ENCODE data around the gene ZNF432.

ZNF432 gene

DNA sequence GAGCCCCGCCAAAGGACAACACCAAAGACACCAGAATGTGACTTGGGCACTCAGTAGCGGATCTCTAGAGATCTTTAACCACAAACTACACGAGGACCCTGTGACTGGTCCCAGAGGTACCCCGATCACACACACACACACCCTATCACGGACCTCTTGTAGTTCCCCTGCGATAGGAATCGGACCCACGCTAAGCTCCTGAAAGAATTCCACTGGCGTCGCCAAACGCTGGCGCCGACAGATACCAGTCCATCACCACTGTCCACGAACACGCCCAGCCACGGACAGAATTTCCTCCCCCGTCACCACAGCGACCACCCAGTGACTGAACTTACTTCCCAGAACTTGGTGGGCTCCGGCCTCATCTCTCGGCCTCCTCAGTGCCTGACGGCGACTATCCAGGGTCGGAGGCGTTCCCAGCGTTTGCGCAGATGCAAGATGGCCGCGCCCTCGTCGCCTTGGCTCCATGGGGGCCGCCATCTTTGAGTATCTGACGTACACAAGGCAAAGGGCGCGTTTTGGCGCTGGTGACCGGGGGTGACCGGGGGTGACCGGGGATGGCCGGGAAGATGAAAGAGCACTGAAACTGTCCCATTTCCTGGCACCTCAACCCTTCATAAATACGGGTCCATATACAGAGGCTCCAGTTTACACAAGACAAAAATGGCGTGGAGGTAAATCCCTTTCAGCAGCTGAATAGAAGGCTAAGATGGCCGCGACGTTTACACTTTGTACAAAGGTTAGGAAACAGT, 40.7 kb downstream of the ZNF432 start, which contains the start of gene ZNF615:
ZNF615 (minus strand) TSS at position 406 of the 752 bp plus-strand sequence. CDS start 4,500 bp downstream, outside the sequence.
- DNase-seq, result peak; percentile 46

GRCh38 chr19:52007451-52007805, 41.2 kb downstream of the ZNF432 start:
- no peak for DNase-seq

GRCh38 chr19:51994048-51994644, 54.5 kb downstream of the ZNF432 start:
- DNase-seq, result no peak

- DNase-seq, result no peak
These were observed 55.2 kb downstream of the ZNF432 start for GRCh38 chr19:51993422-51993821.

- DNase-seq, result peak; percentile 85
These were observed 62.0 kb downstream of the ZNF432 start, which contains the start of gene ZNF350 for GRCh38 chr19:51986309-51987291. Gene ZNF350, minus strand, starts transcription at chr19:51986840. Its CDS starts 12,480 bp downstream, at chr19:51974360.

- DNase-seq, result no peak
These were observed 65.3 kb downstream of the ZNF432 start for GRCh38 chr19:51983361-51983760.

Data from NCI-H524 treated with DMSO at 0.1 percent for 48 hours (cell line).